ENCODE results near the gene KRT86.
"Not testable (repeated sequence)": the region's sequence is repeated elsewhere in the genome, so short reads cannot be mapped to it uniquely, and the experiment has no call there.

The KRT86 gene

DNA sequence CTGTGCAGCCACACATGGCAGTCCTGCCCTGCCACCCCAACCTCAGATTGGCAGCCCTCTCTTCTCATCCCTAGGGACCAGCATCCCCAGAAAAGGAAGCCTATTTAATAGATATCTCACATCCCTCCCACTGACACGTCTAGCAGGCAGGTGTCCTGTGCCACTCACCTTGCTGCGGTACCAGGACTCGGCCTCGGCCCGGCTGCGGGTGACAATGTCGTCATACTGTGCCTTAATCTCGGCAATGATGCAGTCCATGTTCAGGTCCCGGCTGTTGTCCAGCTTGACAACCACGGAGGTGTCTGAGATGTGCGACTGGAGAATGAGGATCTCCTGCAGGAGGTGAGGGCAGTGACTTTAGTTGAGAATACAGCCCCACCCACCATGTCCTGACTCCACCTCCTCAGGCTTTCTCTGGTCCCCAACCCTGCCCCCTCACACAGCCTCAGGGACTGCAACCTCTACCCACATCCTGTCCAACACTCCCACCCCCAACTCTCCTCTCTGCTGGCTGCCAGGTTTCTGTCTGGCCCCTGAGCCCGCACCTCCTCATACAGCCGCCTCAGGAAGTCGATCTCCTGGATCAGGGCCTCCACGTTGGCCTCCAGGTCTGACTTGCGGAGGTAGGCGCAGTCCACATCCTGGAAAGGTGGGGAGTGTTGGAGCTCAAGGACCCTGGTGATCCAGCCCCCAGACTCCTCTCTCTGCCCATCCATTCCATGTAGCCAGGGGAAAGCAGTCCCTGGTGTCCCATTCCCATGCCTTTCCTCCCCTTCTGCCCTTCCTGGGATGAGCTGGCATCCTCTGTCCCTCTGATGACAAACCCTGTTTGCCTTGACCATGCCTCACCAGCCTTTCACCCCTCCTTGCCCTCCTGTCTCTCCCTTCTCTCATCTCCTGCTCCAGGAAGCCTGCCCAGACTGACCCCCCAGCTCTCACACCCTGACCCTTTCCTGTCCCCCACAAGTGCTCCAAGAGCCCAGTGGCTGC, 13.7 kb downstream of the KRT86 start:
- not testable (repeated sequence) for DNase-seq (ENCODE audit: low read depth in 2 of 2); H3K4me3 ChIP-seq (replicated peaks in 1 of 2; ENCODE audit: low read depth in 2 of 2, low read length in 2 of 2)

DNA sequence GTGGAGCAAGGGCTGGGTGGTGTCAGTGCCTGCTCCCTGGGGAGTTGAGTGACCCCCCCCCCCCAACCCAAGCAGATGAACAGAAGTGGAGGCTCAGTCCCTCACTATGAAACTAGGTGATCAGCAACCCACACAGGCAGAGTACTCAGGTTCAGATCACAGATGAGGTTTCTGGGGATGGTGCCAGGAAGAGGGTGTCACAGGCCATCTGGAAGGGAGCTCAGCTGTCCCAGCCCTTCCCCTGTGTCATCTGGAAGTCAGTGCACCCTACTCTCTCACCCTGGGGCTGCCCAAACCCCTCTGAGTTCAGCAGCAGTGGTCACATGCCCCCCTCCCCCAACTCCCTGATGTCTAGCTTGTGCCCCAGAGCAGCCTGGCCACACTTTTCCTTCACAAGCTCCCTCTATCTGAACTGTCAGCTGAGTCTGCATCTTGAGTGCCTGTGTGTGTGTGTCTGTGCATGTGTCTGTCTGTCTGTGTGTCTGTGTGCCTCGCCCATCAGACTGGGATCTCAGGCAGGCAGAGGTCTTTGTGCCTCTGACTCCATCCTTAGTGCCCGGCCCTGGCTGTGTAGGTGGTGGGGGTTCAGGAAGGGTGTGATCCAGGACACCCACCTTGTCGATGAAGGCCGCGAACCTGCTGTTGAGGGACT, 16.2 kb downstream of the KRT86 start:
- H3K4me3 ChIP-seq (replicated peaks in 1 of 2; ENCODE audit: low read depth in 2 of 2, low read length in 2 of 2), result not testable (repeated sequence)

DNA sequence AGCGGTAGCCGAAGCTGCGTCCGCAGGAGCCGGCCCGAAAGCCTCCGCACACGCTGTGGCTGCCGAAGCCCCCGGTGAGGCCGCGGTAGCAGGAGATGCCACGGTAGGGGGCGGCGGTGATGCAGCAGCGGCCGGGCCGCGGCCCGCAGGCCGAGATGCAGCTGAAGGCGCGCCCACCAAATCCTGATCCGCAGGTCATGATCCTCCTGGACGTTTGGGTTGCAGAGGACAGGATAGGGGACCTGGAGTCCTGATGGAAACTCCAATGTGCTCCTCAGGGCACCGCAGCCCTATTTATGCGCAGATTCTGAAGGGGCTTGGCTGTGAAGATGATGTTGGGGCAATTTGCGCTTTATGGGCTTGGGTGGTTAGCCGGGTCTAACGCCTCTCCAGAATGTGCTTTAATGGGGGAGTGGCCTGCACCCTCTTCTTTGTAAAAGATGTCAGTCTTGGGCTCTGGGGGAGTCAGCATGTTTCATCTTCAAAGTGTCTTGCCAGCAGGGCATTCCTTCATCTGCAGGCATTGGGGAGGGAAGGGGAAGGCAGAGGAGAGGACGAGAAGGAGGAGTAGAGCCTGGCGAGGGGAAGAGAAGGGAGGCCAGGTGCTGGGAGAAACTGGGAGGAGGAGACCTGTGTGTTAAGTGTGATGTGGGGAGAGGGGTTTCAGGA, 17.0 kb downstream of the KRT86 start, which contains the start of gene KRT81:
TSS of gene KRT81 (minus strand) at position 268 of the 669 bp plus-strand sequence. CDS start at position 199, 69 bp downstream.
- no peak for DNase-seq (ENCODE audit: low read depth in 2 of 2)
- H3K4me3 ChIP-seq (replicated peaks in 1 of 2; ENCODE audit: low read depth in 2 of 2, low read length in 2 of 2), result no peak within 1 kb of the TSS
- TF ChIP-seq, protein P1, sequence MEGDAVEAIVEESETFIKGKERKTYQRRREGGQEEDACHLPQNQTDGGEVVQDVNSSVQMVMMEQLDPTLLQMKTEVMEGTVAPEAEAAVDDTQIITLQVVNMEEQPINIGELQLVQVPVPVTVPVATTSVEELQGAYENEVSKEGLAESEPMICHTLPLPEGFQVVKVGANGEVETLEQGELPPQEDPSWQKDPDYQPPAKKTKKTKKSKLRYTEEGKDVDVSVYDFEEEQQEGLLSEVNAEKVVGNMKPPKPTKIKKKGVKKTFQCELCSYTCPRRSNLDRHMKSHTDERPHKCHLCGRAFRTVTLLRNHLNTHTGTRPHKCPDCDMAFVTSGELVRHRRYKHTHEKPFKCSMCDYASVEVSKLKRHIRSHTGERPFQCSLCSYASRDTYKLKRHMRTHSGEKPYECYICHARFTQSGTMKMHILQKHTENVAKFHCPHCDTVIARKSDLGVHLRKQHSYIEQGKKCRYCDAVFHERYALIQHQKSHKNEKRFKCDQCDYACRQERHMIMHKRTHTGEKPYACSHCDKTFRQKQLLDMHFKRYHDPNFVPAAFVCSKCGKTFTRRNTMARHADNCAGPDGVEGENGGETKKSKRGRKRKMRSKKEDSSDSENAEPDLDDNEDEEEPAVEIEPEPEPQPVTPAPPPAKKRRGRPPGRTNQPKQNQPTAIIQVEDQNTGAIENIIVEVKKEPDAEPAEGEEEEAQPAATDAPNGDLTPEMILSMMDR (IDR thresholded peaks at IDR 0.05; ENCODE audit: low read depth, low read length), result no peak

More for the DNA sequence above, 16.2 kb downstream of the KRT86 start:
- not testable (repeated sequence) for DNase-seq (ENCODE audit: low read depth in 2 of 2)

DNA sequence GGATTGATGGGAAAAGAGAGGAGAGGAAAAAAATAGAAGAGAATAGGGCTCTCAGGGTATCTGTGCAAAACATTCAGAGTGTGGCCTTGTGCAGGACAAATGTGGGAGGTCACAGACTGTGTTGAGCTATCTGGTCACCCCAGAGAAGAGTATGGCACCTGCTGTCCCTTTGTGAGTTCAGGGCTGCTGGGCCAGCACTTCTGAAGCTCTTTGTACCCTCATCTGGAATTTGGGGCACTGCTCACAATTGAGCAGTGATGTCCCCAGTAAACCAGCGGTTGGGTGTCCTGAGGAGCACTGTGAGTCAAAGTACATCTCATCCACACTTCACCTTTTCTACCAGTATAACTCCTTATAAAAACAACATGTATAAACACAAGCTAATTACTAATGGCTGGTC, 19.5 kb downstream of the KRT86 start:
- no peak for DNase-seq (ENCODE audit: low read depth in 2 of 2)
- no peak overlapping the region for H3K4me3 ChIP-seq (replicated peaks in 1 of 2; ENCODE audit: low read depth in 2 of 2, low read length in 2 of 2)
- TF ChIP-seq, protein P1 (IDR thresholded peaks at IDR 0.05; ENCODE audit: low read depth, low read length), result no peak

DNA sequence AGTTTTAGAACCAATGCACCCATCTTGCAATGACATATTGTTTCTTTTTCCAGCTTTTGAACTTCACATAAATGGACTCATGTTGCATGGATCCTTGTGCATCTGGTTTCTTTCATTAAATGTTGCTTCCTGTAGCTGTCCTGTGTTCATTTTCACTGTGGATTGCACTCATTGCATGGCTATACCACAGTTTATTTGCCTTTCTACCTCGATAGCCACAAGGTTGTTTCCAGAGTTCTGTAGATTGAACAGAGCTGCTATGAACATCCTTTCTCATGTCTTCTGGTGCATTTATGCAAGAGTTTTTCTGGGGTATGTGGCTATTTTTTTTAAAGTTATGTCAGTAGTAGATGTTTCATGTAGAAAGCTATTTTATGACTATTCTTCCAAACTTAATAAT, 20.4 kb downstream of the KRT86 start:
- no peak overlapping the region for H3K4me3 ChIP-seq (replicated peaks in 1 of 2; ENCODE audit: low read depth in 2 of 2, low read length in 2 of 2)
- TF ChIP-seq, protein P1 (IDR thresholded peaks at IDR 0.05; ENCODE audit: low read depth, low read length), result no peak
- DNase-seq (ENCODE audit: low read depth in 2 of 2), result no peak

DNA sequence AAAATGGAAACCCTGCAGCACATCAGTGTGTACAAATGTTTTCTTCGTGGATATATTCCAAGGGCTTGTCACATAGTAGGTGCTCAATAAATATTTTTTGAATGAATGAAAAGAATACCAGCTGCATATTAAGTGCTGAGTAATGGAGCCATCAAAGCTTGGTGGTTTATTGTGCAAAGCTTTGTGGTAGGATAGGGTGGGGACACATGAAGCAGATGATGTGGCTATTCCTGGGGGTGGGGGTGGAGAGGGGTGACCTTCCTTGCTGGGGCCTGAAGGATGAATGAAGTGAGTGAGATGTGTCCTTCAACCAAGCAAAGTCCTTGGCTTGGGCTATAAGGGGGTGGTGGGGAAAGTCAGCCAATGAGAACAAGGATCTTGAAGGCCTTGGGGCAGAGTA, 21.2 kb downstream of the KRT86 start:
- peak in 1 of 2 donors; percentile 46 for DNase-seq (ENCODE audit: low read depth in 2 of 2)
- TF ChIP-seq, protein P1 (IDR thresholded peaks at IDR 0.05; ENCODE audit: low read depth, low read length), result no peak
- H3K4me3 ChIP-seq (replicated peaks in 1 of 2; ENCODE audit: low read depth in 2 of 2, low read length in 2 of 2), result no peak overlapping the region

DNA sequence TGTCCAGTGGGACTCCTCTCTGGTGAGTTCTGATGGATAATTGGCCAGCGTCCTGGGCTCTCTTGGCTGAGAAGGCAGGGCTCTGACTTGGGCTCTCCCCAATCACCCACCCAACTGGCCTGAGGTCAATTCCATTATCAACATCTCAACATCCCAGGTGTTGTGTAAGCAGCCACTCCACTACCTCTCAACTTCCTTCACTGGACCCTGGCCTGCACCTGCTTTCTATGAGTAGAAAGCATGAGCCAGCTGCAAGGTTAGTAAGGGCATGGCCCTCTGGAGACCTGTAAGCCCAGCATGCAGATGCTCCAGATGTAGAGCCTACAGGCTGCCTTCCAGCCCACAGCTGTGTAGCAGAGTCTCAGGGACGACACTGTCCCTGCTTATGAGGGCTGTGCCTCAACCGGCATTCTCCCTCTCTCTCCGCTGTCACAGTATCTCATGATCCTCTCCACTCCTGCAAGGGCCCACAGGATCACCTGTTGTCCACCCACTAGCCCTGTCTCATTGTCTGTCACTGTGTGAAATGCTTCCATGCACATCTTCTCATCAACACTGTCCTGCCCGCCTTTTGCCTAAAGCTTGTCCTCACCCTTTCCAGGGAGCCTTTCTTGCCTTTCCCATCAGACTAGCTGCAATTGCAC, 22.2 kb downstream of the KRT86 start:
- TF ChIP-seq, protein P1 (IDR thresholded peaks at IDR 0.05; ENCODE audit: low read depth, low read length), result no peak
- no peak for DNase-seq (ENCODE audit: low read depth in 2 of 2)
- no peak overlapping the region for H3K4me3 ChIP-seq (replicated peaks in 1 of 2; ENCODE audit: low read depth in 2 of 2, low read length in 2 of 2)
